Endothelial cell of hepatic sinusoid (primary cell): ENCODE measurements around the gene CDRT4.
"Not testable (repeated sequence)": the region's sequence is repeated elsewhere in the genome, so short reads cannot be mapped to it uniquely, and the experiment has no call there.

Experiments
- in situ Hi-C: cut with HindIII; loops from 2 replicates; pipeline ENCODE4 v1.10.0; 2017; ENCODE audit warnings: low sequenced_read_pairs

CDRT4 gene

GRCh38 chr17:15467592-15467991 is at the start of gene CDRT4:
TSS of gene CDRT4 (minus strand) at chr17:15467621. CDS start at chr17:15440238, 27,383 bp downstream.
- in situ Hi-C loops: no loop called here

DNA sequence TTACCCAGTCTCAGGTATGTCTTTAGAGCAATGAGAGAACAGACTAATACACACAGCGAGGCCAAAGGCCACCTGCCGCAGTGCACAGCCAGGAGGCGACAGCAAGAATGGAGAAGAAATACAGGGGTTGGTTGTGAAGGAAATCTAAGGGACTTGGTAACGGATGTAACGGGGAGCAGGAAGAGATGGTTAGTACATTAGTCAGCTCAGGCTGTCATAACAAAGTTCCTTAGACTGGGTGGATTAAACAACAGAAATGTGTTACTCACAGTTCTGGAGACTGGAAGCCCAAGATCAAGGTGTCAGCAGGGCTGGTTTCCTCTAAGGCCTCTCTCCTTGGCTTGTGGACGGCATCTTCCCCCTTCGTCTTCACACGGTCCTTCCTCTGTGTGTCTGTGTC is 48.7 kb upstream of the CDRT4 start:
- in situ Hi-C loops: no loop called here

- in situ Hi-C loops: no loop called here
These were observed 47.0 kb upstream of the CDRT4 start for GRCh38 chr17:15514469-15514868.

- in situ Hi-C loops: no loop called here
These were observed 46.5 kb upstream of the CDRT4 start for GRCh38 chr17:15513856-15514459.

DNA sequence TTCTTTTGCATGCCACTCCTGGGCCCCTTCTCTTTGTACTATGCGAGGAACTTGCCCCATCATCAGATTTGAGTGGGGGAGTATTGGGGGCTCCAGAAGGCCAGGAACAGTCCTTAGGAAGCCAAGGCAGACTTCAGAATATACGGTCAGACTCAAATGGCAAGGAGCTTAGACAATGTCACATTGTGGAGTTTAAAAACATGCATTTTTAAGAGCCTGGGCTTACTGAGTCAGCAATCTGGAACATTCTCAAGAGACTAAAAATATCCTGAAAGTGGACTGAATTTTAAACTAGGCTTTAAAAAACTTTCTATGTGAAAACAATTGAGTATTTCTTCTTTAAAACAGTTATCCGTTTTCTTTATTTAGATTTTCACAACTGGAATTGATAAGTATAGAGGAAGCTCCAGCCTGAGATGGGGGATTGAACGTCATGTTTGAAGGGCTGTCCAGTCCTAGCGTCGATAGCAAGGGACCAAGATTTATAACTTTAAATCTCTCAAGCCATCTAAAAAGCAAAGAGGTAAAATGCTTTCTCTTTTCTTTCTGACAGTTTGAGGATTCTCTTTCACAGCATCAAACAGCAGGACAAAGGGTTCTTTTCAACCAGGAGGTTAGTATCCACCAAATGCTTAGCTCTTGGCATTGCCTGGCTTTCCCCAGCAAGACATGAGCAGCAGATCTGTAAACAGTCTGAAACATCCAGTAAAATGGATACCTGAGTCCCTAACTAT is 45.8 kb upstream of the CDRT4 start:
- in situ Hi-C loops: no loop called here

DNA sequence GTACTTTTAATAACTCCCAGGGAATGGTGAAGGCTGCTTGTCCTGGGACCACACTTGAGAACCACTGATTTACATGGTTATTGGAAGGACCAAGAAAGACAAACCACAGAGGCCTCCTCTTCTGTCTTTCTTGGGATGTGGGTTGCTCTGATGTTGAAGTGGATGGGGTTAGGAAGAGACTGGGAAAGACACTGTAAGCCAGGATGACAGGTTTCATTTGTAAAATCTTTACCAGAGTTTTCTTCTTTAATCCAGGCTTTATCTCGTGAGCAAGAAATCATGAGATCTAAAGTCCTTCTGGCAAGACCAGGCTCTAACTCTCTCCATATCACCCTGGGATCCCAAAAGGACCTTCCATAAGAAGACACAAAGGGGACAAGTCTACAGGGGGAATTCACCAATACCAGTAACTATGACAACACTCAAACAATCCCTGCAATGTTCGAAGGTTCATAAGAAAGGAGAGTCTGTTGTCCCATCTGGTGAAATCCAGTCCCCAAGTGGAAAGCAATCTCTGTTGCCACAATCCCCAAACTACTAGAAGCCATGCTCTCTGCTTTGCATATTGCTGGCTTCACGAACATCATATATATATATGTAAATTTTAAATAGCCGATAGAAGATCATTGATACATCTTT is 44.8 kb upstream of the CDRT4 start:
- in situ Hi-C loops: no loop called here

DNA sequence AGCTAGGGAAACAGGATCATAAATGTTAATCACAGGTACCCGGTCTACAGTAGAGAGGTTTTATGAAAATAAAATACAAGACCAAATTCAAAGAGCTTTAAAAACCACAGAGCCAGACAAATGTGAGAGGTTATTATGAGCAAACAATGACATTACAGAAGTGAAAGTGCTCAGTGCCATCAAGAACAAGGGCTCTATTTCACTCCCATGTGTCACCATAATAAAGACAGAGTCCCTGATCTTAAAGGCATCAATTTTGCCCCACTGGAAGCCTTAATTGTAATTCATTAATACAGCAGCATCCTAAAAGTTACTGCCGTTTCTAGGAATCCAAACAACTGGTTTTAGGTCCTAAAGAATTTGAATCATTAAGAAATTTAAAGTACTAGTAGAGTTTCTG is 43.7 kb upstream of the CDRT4 start:
- in situ Hi-C loops: no loop called here

GRCh38 chr17:15510361-15510760 is 42.9 kb upstream of the CDRT4 start:
- in situ Hi-C loops: no loop called here

DNA sequence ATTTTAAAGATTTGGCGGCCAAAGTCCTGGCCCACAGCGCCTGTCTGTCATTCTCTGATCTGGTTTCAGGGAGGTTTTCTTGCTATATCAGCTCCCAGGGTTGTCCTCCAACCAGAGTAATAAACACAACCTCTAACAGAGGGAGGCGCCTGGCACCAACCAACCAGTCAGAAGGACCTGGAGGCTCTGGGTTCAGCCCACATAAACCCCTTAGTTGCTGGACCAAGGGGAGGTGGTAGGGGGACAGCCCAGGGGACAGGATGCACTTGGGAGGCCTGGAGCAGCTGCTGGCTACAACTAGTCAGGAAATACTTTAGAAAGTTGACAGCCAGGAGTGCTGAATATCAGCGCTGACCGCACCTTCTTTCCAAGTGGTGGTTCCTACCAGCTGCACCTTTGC is 41.7 kb upstream of the CDRT4 start:
- in situ Hi-C loops: no loop called here

DNA sequence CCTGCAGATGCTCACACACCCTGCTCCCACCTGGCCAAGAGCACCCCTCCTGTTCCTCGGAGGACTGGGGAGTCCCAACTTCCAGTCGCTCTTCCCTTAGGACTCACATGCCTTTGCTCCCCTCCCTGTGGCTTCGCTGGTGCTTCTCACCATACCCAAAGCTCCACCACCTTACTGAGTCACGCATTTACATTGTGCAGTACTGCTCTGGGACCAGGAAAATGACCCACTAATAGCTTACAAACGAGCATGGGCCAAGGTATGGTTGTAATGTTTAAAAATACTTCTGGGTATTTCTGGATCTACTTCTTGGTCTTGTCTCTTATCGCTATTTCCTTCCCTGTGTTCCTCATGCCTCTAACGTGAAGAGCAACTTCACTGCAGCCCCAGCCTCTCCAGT is 41.0 kb upstream of the CDRT4 start:
- in situ Hi-C loops: no loop called here

DNA sequence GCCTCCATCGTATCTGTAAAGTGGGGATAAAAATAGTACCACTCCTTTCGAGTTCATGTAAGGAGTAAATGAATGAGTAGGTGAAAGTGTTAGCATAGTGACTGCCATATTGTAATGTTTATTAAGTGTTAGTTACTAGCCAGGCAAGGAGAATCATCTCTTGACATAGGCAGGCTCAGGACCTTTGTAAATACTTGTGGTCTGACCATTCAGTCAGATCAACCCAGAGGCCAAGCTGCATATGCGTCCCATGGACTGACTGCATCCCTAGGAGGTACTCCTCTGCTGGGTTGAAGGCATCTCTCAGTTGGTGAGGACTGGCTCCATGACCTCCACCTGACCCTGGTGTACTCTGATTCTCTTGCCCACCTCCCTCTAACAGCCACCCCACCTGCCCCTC is 40.5 kb upstream of the CDRT4 start:
- in situ Hi-C loops: no loop called here

- in situ Hi-C loops: no loop called here
These were observed 39.6 kb upstream of the CDRT4 start for GRCh38 chr17:15507001-15507400.

- in situ Hi-C loops: not testable (repeated sequence)
These were observed 38.3 kb upstream of the CDRT4 start for GRCh38 chr17:15505708-15506107.

DNA sequence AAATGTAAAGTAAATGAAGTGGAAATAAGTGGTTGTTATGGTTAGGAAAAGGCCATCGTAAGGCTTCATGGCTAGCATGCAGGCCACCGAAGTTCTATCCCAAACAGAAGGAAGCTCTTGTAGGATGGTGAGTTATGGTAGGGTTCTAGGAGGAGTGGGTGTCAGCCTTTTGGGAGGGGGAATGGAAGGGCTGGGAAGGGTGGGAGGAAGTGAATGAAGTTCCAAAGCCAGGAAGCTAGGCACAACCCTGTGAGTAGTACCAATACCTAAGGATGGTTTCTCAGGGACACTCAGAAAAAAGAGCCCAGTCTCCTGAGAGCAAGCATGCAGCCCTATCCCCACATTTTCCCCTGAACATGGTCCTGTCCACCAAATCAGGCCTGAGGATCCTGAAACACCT is 36.3 kb upstream of the CDRT4 start:
- in situ Hi-C loops: no loop called here

DNA sequence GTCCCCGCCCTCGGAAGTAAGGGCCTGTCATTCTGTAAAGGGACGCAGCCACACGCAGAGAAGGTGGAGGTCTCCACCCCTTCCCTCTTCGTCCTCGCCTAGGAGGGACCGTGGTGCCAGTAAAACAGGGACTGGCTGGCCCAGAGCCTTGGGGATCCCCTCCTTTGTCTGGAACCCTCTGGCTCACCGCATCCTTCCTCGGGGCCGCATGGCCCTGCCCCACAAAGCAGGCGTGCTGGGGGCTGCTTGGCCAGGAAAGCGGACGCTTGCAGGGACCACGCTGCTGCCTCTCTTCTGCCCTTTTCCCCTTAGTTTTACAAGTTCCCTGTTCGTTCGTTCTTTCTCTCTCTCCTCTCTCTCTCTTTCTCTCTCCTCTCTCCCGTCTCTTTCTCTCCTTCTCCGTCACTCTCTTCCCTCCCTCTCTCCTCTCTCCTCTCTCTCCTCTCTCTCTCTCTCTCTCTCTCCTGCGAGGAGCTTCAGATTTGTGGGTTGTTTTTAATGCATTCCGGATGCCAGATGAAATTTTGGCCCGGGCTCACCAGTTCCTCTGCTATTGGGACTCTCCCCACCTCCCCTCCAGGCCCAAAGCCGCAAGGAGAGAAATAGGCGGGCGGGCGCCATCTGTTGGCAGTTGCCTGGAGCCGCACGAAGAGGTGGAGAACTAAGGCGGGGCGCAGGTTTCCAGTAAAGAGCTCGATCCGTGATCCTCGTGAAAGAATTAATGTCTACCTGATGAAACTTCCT is 35.1 kb upstream of the CDRT4 start:
- in situ Hi-C loops: no loop called here

DNA sequence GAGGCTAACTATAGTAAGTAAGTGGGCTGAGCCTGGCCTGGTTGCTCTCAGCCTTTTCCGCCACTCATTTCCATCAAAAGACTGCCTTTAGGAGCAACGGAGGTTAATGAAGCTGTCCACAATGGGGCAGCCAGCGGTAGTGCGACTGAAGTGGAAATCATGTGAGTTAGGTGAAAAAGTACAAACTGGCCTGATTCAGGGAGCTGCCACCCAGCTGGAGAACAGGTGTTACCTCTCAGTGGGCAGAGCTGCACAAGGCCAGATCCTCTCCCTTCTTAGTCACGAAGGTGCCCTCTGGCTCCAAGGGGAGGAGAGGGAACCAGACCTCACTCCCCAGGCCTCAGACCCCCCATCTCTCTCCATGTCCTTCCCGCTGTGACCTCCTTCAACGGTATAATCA is 34.4 kb upstream of the CDRT4 start:
- in situ Hi-C loops: no loop called here

- in situ Hi-C loops: no loop called here
These were observed 33.9 kb upstream of the CDRT4 start for GRCh38 chr17:15501282-15501681.

GRCh38 chr17:15498107-15498506 is 30.7 kb upstream of the CDRT4 start:
- in situ Hi-C loops: loop anchor here (5.0 to 10.0 kb wide), 2 partner anchors 51 to 253 kb away; no protein-coding TSS in a partner anchor

DNA sequence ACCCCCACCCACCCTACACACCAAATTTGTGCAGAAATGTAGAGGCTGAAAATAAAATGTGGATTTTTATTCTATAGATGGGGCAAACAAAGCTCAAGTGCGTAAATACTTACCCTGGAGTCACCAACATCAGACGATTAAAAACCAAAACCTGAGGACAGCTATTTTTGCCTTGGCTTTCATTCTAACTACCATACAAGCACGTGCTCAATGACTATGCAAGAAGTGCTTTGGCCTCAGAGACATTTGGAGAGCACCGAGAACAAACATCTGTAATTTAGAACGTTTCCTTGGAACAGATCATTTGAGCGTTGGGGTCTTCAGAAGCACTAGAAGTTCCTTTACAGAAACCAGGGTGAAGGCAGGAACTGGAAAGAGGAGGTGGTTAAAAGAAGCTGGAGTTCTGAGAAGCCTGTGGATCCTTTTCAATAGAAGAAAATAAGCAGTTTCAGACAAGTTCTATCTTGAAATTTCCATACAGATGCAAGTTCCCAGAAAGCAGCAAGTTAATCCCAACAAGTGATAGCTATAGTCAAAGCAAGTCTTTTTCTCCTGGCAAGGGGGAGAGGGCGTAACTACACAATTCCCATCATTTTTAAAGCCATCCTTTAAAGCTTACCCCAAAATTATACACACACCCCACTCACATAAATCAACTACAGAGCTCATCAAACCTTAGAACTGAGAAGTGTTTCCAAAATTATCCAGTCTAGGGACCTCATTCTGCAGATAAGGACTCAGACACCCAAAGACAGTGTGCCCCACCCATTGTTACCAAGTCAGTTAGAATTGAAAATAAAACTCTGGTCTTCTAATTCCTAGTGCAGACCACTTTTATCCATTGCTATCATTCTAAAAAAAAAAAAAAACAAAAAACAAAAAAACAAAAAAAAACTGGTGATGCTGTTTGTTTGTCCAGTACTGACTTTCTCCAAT is 29.6 kb upstream of the CDRT4 start:
- in situ Hi-C loops: loop anchor here (5.0 to 10.0 kb wide), 2 partner anchors 50 to 252 kb away; no protein-coding TSS in a partner anchor

- in situ Hi-C loops: loop anchor here (5.0 to 10.0 kb wide), 2 partner anchors 48 to 250 kb away; no protein-coding TSS in a partner anchor
These were observed 27.4 kb upstream of the CDRT4 start for GRCh38 chr17:15494821-15495220.
